Stimulated activated CD4-positive, alpha-beta T cell treated with anti-CD3 and anti-CD28 coated beads, Interleukin-1b, Interleukin-23, amount 100 ng/mL, for 48 hours (primary cell): ENCODE data around the gene LMX1B.
"Not testable (repeated sequence)": the region's sequence is repeated elsewhere in the genome, so short reads cannot be mapped to it uniquely, and the experiment has no call there.

Experiments
- DNase-seq: peaks from one replicate; pipeline ENCODE4 v3.0.0-alpha.2; 2020

Gene LMX1B

DNA sequence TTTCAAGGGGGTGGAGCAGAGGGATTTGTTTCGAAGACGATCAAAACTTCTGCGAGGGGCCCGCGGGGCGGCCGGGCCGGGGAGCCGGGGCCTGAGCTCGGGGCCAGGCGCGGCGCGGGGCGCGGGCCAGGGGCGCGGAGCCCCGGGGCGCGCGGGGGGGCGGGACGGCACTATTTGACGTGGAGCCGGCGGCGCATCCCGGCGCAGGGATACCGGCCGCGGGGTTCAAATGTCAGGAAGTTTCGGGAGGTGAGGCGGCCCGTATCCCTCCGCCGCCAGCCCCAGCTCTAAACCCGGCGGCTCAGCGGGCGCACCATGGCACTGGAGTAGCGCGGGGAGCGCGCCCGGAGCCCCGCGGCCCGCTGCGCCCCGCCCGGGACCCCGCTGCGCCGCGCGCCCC, at the start of gene LMX1B:
Gene LMX1B (plus strand): TSS at position 278 of the 400 bp plus-strand sequence. CDS start 522 bp downstream, outside the sequence.
- no peak for DNase-seq

DNA sequence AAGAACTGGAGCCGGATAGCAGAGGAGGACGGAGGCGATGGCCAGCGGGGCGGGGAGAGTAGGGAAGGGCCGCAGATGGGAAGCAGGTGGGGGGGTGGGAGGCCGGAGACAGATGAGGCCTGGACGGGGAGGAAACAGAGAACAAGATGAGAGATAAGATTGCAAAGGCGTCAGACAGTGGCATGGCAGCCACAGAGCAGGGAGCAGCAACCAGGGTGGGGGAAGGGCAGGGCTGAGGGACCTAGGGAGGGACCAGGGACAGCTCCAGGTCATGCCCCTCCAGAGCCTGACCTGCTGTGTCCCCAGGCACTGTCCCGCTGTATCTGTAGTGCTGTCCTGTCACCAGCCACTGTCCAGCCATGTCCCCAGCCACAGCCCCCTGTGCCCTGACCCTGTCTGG, 49.6 kb upstream of the LMX1B start:
- DNase-seq = no peak

DNA sequence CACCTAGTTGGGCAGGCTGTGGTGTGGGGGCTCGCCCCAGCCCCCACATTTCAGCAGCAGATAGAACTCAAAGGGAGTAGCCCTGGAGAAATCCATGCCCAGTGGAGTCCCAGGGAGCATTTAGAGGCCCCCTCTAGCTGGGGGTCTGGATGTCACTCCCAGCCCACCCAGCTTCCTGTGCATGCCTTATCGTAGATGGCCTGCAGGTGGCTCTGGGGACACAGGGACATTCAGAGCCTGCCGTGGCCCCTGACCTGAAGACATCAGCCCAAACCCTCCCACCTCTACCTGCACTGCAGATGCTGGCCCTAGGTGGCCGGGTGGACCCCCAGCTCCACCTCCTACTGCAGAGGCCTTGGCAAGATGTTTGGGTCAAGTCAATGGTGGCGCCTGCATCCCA, 49.0 kb upstream of the LMX1B start:
- DNase-seq = no peak

DNA sequence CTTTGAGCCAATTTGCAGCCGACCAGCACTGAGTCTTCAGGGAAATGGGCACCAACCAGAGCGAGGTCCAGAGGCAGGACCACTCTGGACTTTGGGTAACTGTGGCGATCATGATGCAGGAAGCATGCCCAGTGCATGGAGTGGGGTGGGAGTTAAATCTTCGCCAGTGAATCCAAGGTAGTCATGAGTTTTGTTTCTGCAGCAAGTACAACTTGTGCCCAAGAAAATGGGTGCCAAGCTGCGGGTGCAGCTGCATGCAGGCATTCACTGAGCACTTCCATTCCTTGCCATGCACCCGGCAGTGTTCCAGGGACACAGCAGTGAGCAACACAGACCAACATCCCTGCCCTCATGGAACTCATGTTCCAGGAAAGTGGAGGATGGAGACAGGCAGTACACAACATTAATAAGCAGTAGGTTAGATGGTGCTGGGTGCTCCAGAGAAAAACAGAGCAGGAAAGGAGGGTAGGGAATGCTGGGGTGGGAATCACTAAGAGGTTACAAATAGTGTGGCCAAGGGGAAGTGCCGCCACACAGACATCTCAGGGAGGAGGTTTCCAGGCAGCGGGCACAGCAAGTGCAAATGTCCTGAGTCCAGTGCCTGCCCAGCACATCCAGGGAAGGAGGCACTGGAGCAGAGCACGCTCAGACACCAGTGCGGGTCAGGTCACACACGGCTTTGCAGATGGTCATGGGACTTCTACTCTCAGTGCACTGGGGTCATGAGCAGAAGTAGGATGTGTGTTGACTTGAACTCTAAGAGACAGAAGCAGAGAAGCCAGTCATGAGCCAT, 48.2 kb upstream of the LMX1B start:
- no peak for DNase-seq

DNA sequence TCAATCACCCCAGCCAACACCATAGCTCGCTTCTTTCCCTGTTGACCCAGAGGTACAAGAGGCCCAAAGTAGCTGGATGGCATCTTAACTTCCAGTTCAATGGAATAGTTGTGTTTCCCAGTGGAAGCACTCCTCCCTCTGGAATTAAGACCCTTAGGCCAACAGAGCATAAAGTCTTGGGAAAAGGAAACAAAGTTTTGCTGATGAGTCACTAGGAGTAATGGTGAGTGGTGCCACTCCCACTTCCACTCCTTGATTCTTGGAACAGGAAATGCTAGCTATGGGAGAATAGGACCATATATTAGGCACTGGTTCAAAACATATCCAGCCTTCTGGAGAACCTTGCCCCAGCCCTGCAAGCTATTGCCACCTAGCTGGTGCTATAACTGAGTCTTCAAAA, 44.7 kb upstream of the LMX1B start:
- DNase-seq = no peak

DNA sequence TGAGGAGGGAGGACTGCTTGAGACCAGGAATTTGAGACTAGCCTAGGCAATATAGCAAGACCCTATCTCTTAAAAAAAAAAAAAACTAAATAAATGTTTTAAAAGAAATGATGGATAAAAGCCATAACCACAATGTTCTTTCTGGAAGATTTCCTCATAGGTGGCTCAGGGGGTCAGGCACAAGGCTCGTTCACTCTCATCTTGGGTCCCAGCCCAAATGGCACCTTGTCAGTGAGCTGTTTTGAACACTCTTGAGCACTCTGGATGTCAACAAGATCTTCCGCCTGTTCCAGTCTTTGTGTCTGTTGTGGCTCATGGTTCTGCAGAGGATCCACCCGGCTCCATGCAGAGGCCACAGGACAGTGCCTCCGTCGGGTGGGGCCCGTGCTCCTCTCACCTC, 35.7 kb upstream of the LMX1B start:
- DNase-seq = no peak

DNA sequence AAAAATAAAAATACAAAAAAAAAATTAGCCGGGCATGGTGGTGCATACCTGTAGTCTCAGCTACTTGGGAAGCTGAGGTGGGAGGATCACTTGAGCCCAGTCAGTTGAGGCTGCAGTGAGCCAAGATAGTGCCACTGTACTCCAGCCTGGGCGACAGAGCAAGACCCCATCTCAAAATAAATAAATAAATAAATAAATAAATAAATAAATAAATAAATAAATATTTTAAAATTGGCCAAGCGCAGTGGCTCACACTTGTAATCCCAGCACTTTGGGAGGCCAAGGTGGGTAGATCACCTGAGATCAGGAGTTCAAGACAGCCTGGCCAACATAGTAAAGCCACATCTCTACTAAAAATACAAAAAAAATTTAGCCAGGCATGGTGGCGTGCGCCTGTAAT, 33.4 kb upstream of the LMX1B start:
- DNase-seq = not testable (repeated sequence)

DNA sequence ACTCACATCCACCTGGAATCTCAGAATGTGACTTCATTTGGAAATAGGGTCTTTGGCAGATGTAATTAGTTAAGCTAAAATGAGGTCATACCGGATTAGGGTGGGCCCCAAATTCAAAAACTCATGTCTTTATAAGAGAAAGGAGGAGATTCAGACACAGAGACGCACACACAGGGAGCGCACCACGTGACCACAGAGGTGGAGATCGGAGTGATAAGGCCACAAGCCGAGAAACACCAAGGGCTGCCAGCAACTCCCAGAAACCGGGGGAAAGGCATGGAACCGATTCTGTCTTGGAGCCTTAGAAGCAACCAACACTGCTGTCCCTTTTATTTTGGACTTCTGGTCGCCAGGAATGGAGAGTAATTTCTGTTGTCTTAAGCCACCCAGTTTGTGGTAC, 31.8 kb upstream of the LMX1B start:
- no peak for DNase-seq

DNA sequence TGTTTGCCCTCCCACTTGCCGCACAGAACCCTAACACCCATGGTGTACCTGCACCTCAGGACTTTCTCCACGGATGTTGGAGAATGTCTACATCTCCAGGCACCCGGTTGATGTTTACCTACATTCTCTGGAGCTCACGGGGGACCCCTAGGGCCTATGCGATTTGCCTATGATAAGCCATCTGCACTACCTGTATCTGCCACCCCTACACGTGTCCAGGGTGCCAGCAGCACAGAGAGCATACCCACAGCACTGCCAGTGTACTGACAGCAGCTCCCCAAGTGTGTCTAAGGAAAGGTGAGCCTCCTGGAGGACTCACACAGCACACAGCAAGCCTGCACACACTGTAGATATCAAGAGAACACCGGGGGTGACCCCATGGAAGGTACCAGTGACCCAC, 31.3 kb upstream of the LMX1B start:
- DNase-seq = no peak

DNA sequence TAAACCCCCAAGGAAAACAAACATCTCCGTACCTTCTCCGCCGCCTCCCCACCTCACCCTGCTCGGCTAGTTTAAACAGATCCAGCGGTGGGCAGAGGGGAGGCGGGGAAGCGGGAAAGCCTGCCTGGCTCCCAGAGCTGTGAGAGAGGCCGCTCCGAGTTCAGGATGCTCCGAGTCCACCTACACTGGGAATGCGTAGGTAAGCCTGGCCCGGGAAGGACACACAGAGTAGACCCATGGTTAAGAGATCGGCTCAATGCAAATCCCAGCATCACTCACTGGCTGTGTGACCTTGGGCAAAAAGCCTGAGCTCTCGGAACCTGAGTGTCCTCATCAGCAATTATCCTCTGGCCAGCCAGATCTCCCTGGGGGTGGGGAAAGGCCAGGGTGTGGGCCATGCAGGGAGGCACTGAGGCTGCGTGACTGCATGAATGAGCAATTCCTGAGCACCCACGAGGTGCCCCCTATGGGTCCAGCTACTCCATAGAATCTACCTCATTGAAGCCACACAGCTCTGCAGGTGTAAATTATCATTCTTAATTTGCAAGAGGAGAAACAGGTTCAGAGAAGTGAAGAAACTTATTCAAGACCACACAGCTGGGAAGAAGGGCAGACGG, 30.5 kb upstream of the LMX1B start:
- DNase-seq = no peak

DNA sequence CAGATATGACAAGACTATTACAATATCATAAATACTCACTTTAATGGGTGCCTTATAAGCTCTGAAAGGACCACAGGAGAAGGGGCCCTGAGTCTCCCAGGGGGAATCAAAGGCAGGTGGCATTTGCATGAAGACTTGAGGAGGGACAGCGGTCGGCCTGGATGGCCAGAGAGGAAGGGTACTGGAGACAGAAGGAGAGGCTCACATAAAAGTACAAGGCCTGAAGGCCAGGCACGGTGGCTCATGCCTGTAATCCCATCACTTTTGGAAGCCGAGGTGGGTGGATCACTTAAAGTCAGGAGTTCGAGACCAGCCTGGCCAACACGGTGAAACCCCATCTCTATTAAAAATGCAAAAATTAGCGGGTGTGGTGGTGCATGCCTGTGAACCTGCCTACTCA, 29.1 kb upstream of the LMX1B start:
- DNase-seq = no peak

DNA sequence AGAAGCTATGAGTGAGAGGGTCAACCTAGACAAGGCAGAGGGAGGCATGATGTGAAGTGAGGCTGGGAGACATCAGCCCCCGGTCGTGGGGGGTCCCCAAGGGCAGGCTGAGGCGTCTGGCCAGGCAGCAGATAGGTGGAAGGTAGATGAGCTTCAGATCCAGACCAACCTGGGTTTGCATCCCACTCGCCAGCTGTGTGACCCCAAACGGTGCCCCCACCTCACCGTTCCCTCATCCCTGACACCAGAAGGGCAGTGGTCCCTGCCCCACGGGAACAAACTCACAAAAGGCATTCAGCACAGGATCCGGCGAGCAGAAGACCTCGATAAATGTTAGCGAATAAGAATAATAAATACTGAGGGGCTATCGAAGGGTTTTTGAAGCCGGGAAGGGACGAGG, 27.5 kb upstream of the LMX1B start:
- no peak for DNase-seq

DNA sequence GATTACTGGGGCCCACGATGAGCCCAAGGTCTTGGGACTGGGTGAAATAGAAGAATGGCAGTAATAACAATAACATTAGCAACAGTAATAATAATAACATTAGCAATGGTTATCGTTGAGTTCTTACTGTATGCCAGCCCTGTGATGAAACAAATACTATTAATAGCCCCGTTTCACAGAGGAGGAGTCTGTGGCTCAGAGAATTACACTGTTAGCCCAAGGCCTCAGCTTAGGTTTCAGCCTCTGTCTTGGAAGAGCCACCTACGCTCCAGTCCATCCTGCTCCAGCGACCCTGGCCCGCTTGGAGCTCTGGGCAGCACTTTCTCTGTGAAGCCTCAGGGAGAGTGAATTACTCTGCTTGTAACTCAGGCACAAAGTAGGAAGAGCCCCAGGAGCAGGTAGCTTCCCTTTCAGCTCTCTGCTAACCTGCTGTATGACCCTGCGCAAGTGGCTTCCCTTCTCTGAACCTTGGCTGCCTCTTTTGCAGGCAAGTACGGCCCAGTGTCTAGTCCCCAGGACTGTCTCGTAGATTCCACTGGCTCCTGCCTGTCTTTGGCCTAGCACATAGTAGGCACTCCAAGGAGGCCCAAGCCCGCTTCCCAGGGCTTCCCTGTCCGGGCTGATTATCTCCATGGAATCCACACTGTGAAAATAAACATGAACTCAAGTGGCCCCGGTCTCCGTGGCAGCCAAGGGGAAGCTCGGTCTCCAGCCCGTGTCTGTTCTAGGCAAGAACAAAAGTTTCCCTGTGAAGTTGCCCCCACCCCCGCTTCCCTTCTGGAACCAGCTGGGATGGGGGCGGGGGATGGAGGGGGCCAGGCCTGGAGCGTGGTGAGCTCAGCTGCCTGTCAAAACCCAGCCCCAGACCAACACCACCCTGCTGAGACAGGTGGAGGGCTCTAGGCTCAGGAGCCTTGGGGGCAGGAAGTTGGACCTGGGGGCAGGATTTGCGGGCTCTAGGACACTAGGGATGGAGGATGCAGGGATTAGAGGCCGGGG, 26.2 kb upstream of the LMX1B start:
- DNase-seq = no peak

DNA sequence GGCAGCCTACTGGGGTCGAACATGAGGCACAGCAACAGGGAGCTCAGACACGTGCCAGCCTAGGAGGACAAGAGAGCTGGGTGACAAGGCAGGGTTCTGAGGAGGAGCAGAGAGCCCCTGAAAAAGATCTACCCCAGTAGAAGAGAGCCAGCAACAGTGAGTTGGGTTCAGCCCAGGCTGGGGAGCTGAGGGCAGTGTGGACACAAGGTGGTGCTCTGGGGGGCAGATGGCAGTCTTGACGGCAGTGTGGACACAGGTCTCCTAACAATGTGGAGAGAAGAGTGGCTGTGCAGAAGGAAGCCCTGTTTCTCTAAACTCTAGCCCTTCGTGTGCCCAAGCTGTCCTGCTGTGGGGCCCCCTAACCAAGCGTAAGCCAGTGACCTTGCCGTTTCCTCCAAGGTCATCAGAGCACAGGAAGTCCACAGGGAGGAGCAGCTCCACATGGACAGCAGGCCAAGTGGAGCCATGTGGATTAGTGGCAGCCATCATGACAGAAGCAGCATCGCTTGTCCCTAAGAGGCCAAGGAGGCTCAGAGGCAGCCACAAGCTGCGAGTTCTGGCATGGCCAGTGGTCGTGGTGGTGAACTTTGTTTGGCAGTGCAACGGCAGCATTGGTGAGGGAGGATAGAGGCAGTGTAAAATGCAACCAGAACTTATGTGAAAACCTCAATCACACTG, 25.1 kb upstream of the LMX1B start:
- no peak for DNase-seq

DNA sequence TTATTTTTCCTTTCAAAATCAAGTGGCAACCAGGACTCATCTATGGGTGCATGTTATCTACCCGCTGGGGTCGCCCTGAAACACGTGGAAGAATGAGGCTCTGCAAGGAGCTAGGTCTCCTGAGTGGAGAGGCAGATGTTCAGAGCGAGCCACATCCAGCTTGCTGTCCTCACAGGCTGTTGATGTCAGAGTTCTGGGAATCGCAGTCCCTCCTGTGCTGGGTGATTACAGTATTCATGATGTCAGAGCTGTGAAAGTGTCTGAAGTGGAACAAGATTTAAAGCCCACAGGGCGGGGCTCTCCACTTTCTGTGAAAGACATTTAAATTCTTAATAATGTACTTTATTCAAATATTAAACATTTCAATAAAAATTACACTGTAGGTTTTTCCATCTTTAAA, 24.4 kb upstream of the LMX1B start:
- DNase-seq = no peak

DNA sequence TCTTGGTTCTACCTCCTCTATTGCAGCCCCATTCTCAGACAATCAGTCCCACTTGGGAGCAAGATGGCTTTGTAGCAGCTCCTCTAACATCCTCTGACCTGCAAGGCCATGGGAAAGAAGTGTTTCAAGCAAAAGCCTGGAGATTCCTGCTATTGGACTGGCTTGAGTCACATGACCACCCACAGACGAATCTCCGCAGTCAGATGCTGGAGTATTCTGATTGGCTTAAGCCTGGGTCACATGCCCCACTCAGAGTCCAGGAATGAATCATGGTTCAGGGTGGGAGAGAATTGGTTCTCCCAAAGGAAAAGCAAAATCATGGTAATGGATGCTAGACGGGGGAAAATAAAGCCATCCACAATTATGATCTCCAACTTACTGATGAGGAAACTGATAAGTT, 22.6 kb upstream of the LMX1B start:
- DNase-seq = no peak

DNA sequence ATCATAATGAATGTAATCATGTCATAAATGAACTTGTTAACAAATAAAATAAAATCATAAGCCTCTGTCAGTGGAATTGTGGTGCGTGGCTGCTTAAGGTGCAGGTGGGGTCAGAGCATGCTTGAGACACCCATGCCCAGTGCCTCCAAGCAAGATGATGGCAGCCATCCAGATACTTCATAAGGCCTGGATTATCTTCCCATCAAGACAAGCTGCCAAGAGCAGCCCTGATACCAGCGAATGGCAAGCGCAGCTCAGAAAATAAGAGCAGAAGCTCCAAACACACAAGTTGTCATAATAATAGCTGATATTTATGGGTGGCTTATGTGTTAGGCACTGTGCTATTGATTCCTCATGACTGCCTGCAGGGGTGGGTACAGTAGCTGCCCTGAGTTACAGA, 21.8 kb upstream of the LMX1B start:
- DNase-seq = no peak

DNA sequence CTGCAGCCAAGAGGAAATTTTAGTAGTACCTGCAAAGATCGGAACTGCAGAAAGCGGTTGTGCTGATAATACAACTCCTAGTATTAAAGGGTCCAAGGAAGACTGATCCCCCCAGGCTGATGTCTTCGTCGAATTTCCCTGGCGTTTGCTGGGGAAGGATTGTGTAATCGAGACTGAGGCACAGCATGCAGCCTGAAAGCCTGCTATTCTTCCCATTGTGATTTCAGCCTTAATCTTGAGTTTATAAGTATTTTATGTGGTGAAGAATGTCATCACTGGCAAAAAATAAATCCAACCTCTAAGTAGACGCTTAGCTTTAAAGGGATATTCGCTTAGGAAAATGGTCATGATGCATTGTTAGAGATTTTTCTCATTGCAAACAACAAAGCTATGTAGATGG, 21.3 kb upstream of the LMX1B start:
- no peak for DNase-seq

DNA sequence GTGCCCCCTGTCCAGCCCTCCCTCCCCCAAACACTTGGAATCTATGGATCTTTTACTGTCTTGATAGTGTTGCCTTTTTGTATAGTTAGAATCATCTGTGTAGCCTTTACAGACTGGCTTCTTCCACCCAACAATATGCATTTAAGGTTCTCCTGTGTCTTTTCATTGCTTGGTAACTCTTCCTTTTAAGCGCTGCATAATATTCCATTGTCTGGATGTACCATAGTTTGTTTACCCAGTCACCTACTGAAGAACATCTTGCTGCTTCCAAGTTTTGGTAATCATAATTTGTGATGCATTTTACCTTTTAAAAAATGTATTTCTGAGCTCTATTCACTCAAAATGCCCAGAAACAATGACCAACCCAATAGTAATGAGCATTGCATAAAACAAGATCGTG, 17.7 kb upstream of the LMX1B start:
- no peak for DNase-seq

DNA sequence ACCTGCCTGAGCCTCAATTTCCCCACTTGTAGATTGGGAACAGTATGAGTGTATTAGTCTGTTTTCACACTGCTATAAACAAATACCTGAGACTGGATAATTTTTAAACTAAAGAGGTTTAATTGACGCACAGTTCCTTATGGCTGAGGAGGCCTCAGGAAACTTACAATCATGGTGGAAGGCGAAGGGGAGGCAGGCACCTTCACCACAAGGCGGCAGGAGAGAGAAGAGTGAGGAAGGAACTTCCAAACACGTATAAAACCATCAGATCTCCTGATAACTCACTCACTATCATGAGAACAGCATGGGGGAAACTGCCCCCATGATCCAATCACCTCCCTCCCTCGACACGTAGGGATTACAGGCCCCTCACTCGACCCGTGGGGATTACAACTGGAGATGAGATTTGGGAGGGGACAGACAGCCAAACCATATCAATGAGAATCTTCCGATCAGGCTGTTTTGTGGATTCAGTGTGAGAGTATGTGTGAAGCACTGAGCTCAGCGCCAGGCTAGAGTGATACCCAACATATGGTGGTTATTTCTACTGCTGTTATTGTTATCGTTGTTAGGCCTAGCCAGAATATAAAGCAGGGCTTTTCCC, 14.6 kb upstream of the LMX1B start:
- DNase-seq = no peak

DNA sequence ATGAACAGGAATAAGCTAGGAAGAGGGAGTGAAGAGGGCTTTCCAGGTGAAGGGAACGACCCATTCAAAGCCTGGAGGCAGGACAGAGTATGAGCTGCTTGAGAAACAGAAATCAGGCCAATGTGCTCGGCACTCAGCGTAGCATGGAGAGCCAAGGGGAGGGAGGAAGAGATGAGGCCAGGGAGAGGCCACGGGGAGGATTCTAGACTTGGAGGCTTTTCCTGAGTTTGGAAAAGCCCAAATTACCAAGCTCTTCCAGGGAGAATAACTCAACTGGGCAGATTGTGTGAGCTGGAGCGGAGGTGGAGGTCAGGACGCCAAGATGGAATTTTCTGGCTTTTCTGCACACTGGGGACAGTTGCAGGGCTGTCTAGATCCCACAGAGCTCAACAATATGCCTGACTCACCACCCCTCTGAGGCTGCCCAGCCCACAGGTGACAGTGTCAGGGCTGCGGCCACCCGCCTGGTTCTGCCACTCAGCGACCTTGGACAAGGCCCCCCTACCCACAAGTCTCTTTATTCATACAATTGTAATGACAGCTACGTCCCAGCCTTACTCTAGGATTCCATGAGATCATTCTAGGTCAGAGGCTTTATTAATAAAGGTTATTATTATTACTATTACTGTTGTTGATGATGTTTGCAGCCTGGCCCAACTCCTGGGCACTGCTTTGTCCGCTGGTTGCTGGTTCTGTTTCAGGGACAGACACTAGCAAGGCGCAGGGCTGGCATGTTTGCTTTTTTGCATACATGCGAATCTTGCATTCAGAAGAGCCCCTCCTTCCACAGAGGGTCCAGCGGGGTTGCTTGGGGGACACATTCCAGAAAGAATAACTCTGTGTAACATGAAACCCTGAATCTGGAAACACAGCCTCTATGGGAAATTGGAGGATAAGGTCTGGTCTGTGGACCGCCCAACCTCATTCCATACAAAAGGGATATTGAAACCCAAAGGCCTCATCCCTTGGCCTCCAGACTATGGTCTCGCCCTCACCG, 9.4 kb upstream of the LMX1B start:
- DNase-seq = no peak
